Ishikawa (cell line): Measurements from ENCODE around the gene RCOR1.

ENCODE experiments used
- CEBPB ChIP-seq: IDR thresholded peaks from 2 replicates; pipeline ENCODE4 v1.6.1; 2012
- CREB1 ChIP-seq: IDR thresholded peaks from 2 replicates; pipeline ENCODE4 v1.6.1; 2012; ENCODE audit warnings: low read depth
- EGR1 ChIP-seq: IDR thresholded peaks from 2 replicates; pipeline ENCODE4 v1.6.1; 2012
- EP300 ChIP-seq: IDR thresholded peaks from 2 replicates; pipeline ENCODE4 v1.6.1; 2012; ENCODE audit warnings: borderline replicate concordance
- FOXM1 ChIP-seq: IDR thresholded peaks from 2 replicates; pipeline ENCODE4 v1.6.1; 2012; ENCODE audit warnings: low read depth, borderline replicate concordance
- MAX ChIP-seq: IDR thresholded peaks from 2 replicates; pipeline ENCODE4 v1.6.1; 2012
- NFIC ChIP-seq: IDR thresholded peaks from 2 replicates; pipeline ENCODE4 v1.6.1; 2012
- RAD21 ChIP-seq: IDR thresholded peaks from 2 replicates; pipeline ENCODE4 v1.6.1; 2012; ENCODE audit warnings: low read depth
- REST ChIP-seq: IDR thresholded peaks from 2 replicates; pipeline ENCODE4 v1.6.1; 2012; ENCODE audit warnings: low read depth, mild to moderate bottlenecking
- TAF1 ChIP-seq: IDR thresholded peaks from 2 replicates; pipeline ENCODE4 v1.6.1; 2012; ENCODE audit warnings: low read depth, mild to moderate bottlenecking
- TCF12 ChIP-seq: IDR thresholded peaks from 2 replicates; pipeline ENCODE4 v1.6.1; 2012; ENCODE audit warnings: low read depth
- TEAD4 ChIP-seq: IDR thresholded peaks from 2 replicates; pipeline ENCODE4 v1.6.1; 2012
- USF1 ChIP-seq: IDR thresholded peaks from 2 replicates; pipeline ENCODE4 v1.6.1; 2012
- YY1 ChIP-seq: IDR thresholded peaks from 2 replicates; pipeline ENCODE4 v1.6.1; 2012; ENCODE audit warnings: low read depth
- ZBTB7A ChIP-seq: IDR thresholded peaks from 2 replicates; pipeline ENCODE4 v1.6.1; 2012; ENCODE audit warnings: low read depth

RCOR1 gene

DNA sequence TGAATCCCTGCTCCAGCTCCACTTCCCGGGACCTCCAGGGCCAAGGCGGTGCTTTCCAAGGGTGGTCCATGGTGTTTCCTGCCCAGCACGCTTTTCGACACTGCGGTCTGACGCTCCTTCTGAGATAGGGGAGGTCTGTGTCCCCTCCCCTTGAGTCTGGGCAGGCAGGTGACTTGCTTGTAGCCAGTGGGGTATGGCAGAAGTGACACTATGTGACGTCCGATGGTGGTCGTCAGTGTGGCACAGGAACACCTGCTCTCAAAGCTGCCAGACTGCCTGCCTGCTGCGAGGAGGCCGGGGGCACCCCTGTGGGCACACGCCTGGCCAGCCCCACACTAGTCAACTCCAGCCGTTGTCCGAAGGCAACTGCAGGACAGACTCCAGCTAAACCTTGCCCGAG is 168.8 kb downstream of the RCOR1 start:
- TF ChIP-seq MAX (no peak), EP300 (no peak)

DNA sequence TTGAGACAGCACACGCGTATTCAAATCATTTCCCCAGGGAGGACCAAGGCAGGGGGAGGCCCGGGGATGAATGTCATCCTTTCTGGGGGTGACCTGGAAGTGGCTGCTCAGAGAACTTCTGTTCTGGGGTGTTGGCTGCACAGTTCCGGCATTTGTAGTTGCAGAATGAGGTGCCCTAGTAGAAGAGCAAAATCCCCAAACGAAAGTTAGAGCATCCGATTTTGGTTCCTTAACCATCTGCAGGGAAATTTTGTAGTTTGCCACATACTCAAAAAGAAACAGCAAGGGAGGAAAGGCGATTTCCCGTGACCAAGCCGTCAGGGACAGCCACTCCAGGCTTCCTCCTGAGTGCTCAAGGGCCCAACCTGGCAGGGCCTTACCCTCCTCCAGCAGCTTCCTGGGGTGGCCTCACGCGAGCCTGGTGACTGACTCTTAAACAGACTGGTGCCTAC is 171.8 kb downstream of the RCOR1 start:
- TF ChIP-seq EP300 (no peak), MAX (no peak), TCF12 (no peak), YY1 (no peak), REST (no peak), EGR1 (no peak), NFIC (no peak), FOXM1 (no peak), RAD21 (no peak), CEBPB (no peak), TAF1 (no peak), USF1 (no peak), TEAD4 (no peak), CREB1 (no peak), ZBTB7A (no peak)

GRCh38 chr14:102768223-102769048 is 176.0 kb downstream of the RCOR1 start:
- TF ChIP-seq EP300 (no peak), CREB1 (no peak), ZBTB7A (no peak), REST (no peak), CEBPB (no peak), TEAD4 (no peak), FOXM1 (no peak), USF1 (no peak), RAD21 (no peak), TCF12 (no peak), MAX (no peak), TAF1 (no peak), EGR1 (no peak), YY1 (no peak), NFIC (no peak)

DNA sequence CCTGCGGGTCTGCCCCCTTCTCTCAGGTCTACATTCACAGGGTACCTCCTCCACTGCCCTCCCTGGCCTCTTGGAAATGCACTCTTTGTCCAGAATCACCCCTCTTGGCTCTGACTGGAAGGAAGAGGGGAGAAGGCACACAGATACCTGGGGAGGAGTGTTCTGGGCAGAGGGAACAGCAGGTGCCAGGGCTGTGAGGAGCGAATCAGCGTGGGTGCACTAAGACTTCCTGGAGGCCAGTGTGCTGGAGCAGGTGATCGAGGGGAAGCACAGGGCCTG is 176.5 kb downstream of the RCOR1 start:
- TF ChIP-seq TCF12 = no peak
- TF ChIP-seq ZBTB7A = no peak
- no peak for TF ChIP-seq EP300
- TF ChIP-seq TAF1 = no peak
- TF ChIP-seq FOXM1 = no peak

- TF ChIP-seq TCF12 (no peak), YY1 (no peak), CREB1 (no peak), FOXM1 (no peak)
Measured at GRCh38 chr14:102770147-102771123, 178.0 kb downstream of the RCOR1 start.
